ENCODE results near the gene CENPO. TPM values are rescaled to one million over a fixed set of nuclear protein-coding genes. Genes with fewer than 3 reads are reported as not detected.

The CENPO gene
- total RNA-seq, 2 donors from 2014 or later = 6.8 to 26.8 TPM

GRCh38 chr2:24853046-24853445 is 59.8 kb downstream of the CENPO start:
- Histone ChIP-seq H3K27me3 (no peaks in the 10 kb centered on the region), H3K9ac (ENCODE audit: low read depth in 2 of 2, low read length in 2 of 2) (no peak overlapping the region), H3K4me1 (no peaks in the 10 kb centered on the region), H3K9me3 (no peaks in the 10 kb centered on the region), H3K4me3 (no peak overlapping the region), H3K36me3 (no peaks in the 10 kb centered on the region), H3K27ac (no peak overlapping the region)
- no peak for TF ChIP-seq CTCF (IDR thresholded peaks at IDR 0.05)
- intact Hi-C loops (cut with DNase I) = no loop called here
- DNase-seq = no peak

- H3K27ac ChIP-seq = no peak overlapping the region
Measured at GRCh38 chr2:24853996-24854395, 60.8 kb downstream of the CENPO start.

GRCh38 chr2:24855022-24855622 is 61.9 kb downstream of the CENPO start:
- H3K36me3 ChIP-seq = no peaks in the 10 kb centered on the region
- no peak overlapping the region for H3K9ac ChIP-seq (ENCODE audit: low read depth in 2 of 2, low read length in 2 of 2)
- H3K4me3 ChIP-seq = no peak overlapping the region
- no peak for DNase-seq
- H3K4me1 ChIP-seq = no peaks in the 10 kb centered on the region
- H3K27me3 ChIP-seq = no peaks in the 10 kb centered on the region
- TF ChIP-seq CTCF (IDR thresholded peaks at IDR 0.05) = no peak
- no peaks in the 10 kb centered on the region for H3K9me3 ChIP-seq
- H3K27ac ChIP-seq = no peak overlapping the region
- intact Hi-C loops (cut with DNase I) = no loop called here

More at GRCh38 chr2:24853996-24854395, 60.8 kb downstream of the CENPO start:
- H3K9me3 ChIP-seq = no peaks in the 10 kb centered on the region
- H3K9ac ChIP-seq (ENCODE audit: low read depth in 2 of 2, low read length in 2 of 2) = no peak overlapping the region
- H3K36me3 ChIP-seq = no peaks in the 10 kb centered on the region
- intact Hi-C loops (cut with DNase I) = no loop called here
- no peak for TF ChIP-seq CTCF (IDR thresholded peaks at IDR 0.05)
- H3K27me3 ChIP-seq = no peaks in the 10 kb centered on the region
- H3K4me3 ChIP-seq = no peak overlapping the region
- DNase-seq = no peak
- H3K4me1 ChIP-seq = no peaks in the 10 kb centered on the region

GRCh38 chr2:24855726-24856125 is 62.5 kb downstream of the CENPO start:
- Histone ChIP-seq H3K27ac (no peak overlapping the region), H3K9me3 (no peaks in the 10 kb centered on the region), H3K4me1 (no peaks in the 10 kb centered on the region), H3K36me3 (no peaks in the 10 kb centered on the region), H3K9ac (ENCODE audit: low read depth in 2 of 2, low read length in 2 of 2) (no peak overlapping the region), H3K27me3 (no peaks in the 10 kb centered on the region), H3K4me3 (no peak overlapping the region)
- no peak for DNase-seq
- intact Hi-C loops (cut with DNase I) = no loop called here
- TF ChIP-seq CTCF (IDR thresholded peaks at IDR 0.05) = no peak

- no peaks in the 10 kb centered on the region for H3K27me3 ChIP-seq
- H3K27ac ChIP-seq = no peak overlapping the region
- no peak for DNase-seq
- no peak overlapping the region for H3K4me3 ChIP-seq
- no peaks in the 10 kb centered on the region for H3K36me3 ChIP-seq
- no peaks in the 10 kb centered on the region for H3K4me1 ChIP-seq
- H3K9ac ChIP-seq (ENCODE audit: low read depth in 2 of 2, low read length in 2 of 2) = no peak overlapping the region
- no peaks in the 10 kb centered on the region for H3K9me3 ChIP-seq
- intact Hi-C loops (cut with DNase I) = no loop called here
- no peak for TF ChIP-seq CTCF (IDR thresholded peaks at IDR 0.05)
Measured at GRCh38 chr2:24856791-24857211, 63.6 kb downstream of the CENPO start.
